ENCODE measurements around the gene NOL9.

The NOL9 gene

GRCh38 chr1:6593810-6594209, 39.5 kb upstream of the NOL9 start:
- FAIRE-seq (no peak), DNase-seq (ENCODE audit: insufficient read length, low spot score) (no peak)
- TF ChIP-seq CTCF (IDR thresholded peaks at IDR 0.05; ENCODE audit: insufficient read depth, missing control alignments): no peak

- no peak for FAIRE-seq
- no peak for DNase-seq (ENCODE audit: insufficient read length, low spot score)
- no peak for TF ChIP-seq CTCF (IDR thresholded peaks at IDR 0.05; ENCODE audit: insufficient read depth, missing control alignments)
Observed at GRCh38 chr1:6592865-6593593, 38.7 kb upstream of the NOL9 start.

GRCh38 chr1:6592441-6592840, 38.1 kb upstream of the NOL9 start:
- TF ChIP-seq CTCF (IDR thresholded peaks at IDR 0.05; ENCODE audit: insufficient read depth, missing control alignments): no peak
- DNase-seq (ENCODE audit: insufficient read length, low spot score) (no peak), FAIRE-seq (no peak)

- FAIRE-seq (no peak), DNase-seq (ENCODE audit: insufficient read length, low spot score) (no peak)
- no peak for TF ChIP-seq CTCF (IDR thresholded peaks at IDR 0.05; ENCODE audit: insufficient read depth, missing control alignments)
Observed at GRCh38 chr1:6591644-6592043, 37.3 kb upstream of the NOL9 start.

- FAIRE-seq: no peak
- no peak for TF ChIP-seq CTCF (IDR thresholded peaks at IDR 0.05; ENCODE audit: insufficient read depth, missing control alignments)
- DNase-seq (ENCODE audit: insufficient read length, low spot score): no peak
Observed at GRCh38 chr1:6591222-6591621, 36.9 kb upstream of the NOL9 start.

- no peak for TF ChIP-seq CTCF (IDR thresholded peaks at IDR 0.05; ENCODE audit: insufficient read depth, missing control alignments)
- no peak for FAIRE-seq
- DNase-seq (ENCODE audit: insufficient read length, low spot score): no peak
Observed at GRCh38 chr1:6590046-6590445, 35.7 kb upstream of the NOL9 start.

GRCh38 chr1:6588893-6589520, 34.7 kb upstream of the NOL9 start:
- TF ChIP-seq CTCF (IDR thresholded peaks at IDR 0.05; ENCODE audit: insufficient read depth, missing control alignments): no peak
- DNase-seq (ENCODE audit: insufficient read length, low spot score) (no peak), FAIRE-seq (no peak)
